Large intestine (tissue), 3 donors: ENCODE results near the gene HNRNPA1. TPM values are rescaled to one million over a fixed set of nuclear protein-coding genes. Genes with fewer than 3 reads are reported as not detected.

Source experiments
- DNase-seq, 2 donors: peaks; one replicate each; pipeline versions ENCODE4 v3.0.0 to v3.0.0-alpha.2; 2013
- H3K27ac ChIP-seq: one replicate; pipeline ENCODE4 v1.5.1; 2013; ENCODE audit warnings: low read length
- H3K27me3 ChIP-seq: 2 replicates; pipeline ENCODE4 v1.6.1; 2013; ENCODE audit warnings: low read length; ENCODE audit not compliant: control insufficient read depth, insufficient read depth
- H3K36me3 ChIP-seq: 2 replicates; pipeline ENCODE4 v1.6.1; 2013; ENCODE audit warnings: low read length; ENCODE audit not compliant: control insufficient read depth, insufficient read depth
- H3K4me1 ChIP-seq: one replicate; pipeline ENCODE4 v1.6.1; 2013; ENCODE audit warnings: low read length; ENCODE audit not compliant: control insufficient read depth, insufficient read depth
- H3K4me3 ChIP-seq: one replicate; pipeline ENCODE4 v1.5.1; 2013; ENCODE audit warnings: low read length
- H3K9me3 ChIP-seq: one replicate; pipeline ENCODE4 v1.6.1; 2013; ENCODE audit warnings: mild to moderate bottlenecking, low read depth, low read length, moderate library complexity; ENCODE audit not compliant: control insufficient read depth
- WGBS: methylation state at CpG from one replicate; pipeline ENCODE4 v1.1.5; 2013; ENCODE audit warnings: low lambda C conversion rate; ENCODE audit not compliant: insufficient coverage; 5-methylcytosine and 5-hydroxymethylcytosine counted together
- polyA plus RNA-seq: library from polyadenylated mRNA; unstranded; fragments of 120-200 nt; gene quantifications from one replicate; pipeline ENCODE4 v1.2.1, GENCODE V29; 2013

HNRNPA1 gene
- polyA plus RNA-seq, 1 donor: 2,413 TPM

GRCh38 chr12:54298904-54299303, 18.4 kb downstream of the HNRNPA1 start:
- no peaks in the 10 kb centered on the region for H3K9me3 ChIP-seq
- WGBS: no CpG with 5 or more reads among the region's 5 CpGs
- H3K4me1 ChIP-seq: peaks cover 43% of the 10 kb centered on the region
- H3K36me3 ChIP-seq: no peaks in the 10 kb centered on the region
- H3K4me3 ChIP-seq: no peak overlapping the region
- no peak for DNase-seq
- H3K27me3 ChIP-seq: peaks cover 20% of the 10 kb centered on the region
- H3K27ac ChIP-seq: no peak overlapping the region

GRCh38 chr12:54299515-54300224, 19.1 kb downstream of the HNRNPA1 start:
- 60% methylated on average over 2 of the region's 8 CpGs for WGBS
- H3K27me3 ChIP-seq: peaks cover 20% of the 10 kb centered on the region
- H3K36me3 ChIP-seq: no peaks in the 10 kb centered on the region
- H3K27ac ChIP-seq: no peak overlapping the region
- DNase-seq: no peak
- H3K4me3 ChIP-seq: no peak overlapping the region
- peaks cover 41% of the 10 kb centered on the region for H3K4me1 ChIP-seq
- H3K9me3 ChIP-seq: no peaks in the 10 kb centered on the region

DNA sequence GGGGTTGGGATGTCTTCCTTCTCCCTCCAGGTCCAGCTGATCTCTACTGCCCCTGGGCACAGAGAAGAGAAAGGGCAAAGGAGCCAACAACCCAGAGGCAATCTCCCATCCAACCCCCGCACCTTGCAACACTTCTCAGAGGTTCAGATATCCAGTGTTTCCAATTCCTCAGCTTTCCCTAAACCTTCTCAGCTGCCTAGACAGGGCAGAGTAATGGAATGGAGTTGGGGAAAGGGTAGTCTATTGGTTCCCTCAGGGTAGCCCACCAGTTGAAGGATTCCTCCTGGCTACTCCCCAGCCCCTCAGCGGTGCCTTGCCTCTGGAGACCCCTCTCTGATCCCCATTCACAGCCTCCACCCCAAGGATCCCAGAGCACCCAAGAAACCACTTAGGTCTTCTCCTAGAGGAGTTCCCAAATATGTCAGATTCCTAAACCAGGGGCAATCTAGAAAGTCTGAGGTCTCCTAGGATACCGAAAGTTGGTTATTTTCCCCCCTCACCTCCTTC, 19.8 kb downstream of the HNRNPA1 start:
- WGBS: 17% methylated on average over 1 of the region's 3 CpGs
- Histone ChIP-seq H3K4me1 (peaks cover 35% of the 10 kb centered on the region), H3K4me3 (peak overlapping the region; percentile 30), H3K27me3 (peaks cover 20% of the 10 kb centered on the region), H3K27ac (no peak overlapping the region), H3K9me3 (no peaks in the 10 kb centered on the region), H3K36me3 (no peaks in the 10 kb centered on the region)
- DNase-seq: no peak

DNA sequence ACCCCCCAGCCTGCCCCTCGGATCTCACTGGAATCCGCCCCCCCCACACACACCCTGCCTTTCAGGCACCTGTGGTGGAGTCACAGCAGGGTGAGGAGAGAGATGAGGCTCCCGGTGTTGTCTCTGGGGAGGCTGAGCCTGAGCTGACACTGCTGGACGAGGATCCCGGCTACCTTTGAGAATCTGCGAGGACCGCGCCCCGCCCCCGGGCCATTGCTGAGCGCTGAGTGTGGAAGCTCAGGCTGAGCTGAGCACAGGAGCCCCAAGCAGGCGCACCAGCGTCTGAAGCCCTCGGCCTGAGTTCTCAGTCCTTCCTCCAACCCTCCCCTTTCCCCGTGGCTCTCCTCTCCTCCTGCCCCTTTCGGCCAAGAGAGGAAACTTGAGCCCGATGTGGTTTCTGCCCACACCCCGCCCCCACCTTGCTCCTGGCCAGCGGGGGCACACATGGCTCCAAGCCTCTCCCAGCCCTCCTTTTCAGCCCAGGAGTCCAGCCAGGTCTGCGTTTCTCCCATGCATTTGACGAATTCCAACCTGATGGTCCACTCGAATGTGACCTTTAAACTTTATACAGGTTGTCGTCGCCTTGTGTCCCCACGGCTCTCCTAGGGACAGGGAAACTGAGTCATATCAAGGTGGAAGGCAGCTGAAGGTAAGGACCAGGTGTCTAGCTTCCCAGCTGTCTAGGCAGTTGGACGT, 20.4 kb downstream of the HNRNPA1 start, which contains the start of gene NFE2:
NFE2 (minus strand) TSS at position 284 of the 696 bp plus-strand sequence. CDS start 5,767 bp downstream, outside the sequence.
- DNase-seq: peak; percentile 28 to 50
- no peaks in the 10 kb centered on the region for H3K9me3 ChIP-seq
- peaks cover 31% of the 10 kb centered on the region for H3K4me1 ChIP-seq
- no peaks in the 10 kb centered on the region for H3K36me3 ChIP-seq
- WGBS: 0% methylated on average over 1 of the region's 26 CpGs
- peaks cover 20% of the 10 kb centered on the region for H3K27me3 ChIP-seq
- H3K4me3 ChIP-seq: peak within 1 kb of the TSS; percentile 30
- no peak within 1 kb of the TSS for H3K27ac ChIP-seq

GRCh38 chr12:54301428-54302048, 21.0 kb downstream of the HNRNPA1 start:
- Histone ChIP-seq H3K9me3 (no peaks in the 10 kb centered on the region), H3K4me1 (peaks cover 25% of the 10 kb centered on the region), H3K4me3 (no peak overlapping the region), H3K27me3 (peaks cover 20% of the 10 kb centered on the region), H3K36me3 (no peaks in the 10 kb centered on the region), H3K27ac (no peak overlapping the region)
- DNase-seq: peak in 1 of 2 donors; percentile 9
- no CpG with 5 or more reads among the region's 1 CpG for WGBS

DNA sequence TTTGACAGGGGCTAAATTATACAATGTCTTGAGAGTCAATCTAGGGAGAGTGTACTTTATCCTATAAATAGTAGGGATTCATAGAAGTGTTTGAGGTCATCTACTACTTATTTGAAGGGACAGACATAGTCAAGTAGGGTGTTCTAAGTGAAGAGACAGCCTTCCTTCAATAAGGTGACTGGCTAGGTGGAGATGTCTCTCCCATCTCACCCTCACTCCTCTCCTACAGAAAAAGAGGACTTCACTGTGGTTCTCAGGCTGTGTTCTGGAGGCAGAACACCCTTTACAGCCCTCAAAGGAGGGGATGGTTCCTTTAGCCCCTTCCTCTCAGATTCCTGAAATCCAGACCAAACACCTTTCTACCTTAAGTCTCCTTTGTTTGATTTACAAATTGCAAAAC, 23.1 kb downstream of the HNRNPA1 start:
- H3K9me3 ChIP-seq: no peaks in the 10 kb centered on the region
- H3K27ac ChIP-seq: no peak overlapping the region
- no peak overlapping the region for H3K4me3 ChIP-seq
- no peaks in the 10 kb centered on the region for H3K36me3 ChIP-seq
- DNase-seq: no peak
- H3K27me3 ChIP-seq: peaks cover 20% of the 10 kb centered on the region
- H3K4me1 ChIP-seq: peaks cover 23% of the 10 kb centered on the region

DNA sequence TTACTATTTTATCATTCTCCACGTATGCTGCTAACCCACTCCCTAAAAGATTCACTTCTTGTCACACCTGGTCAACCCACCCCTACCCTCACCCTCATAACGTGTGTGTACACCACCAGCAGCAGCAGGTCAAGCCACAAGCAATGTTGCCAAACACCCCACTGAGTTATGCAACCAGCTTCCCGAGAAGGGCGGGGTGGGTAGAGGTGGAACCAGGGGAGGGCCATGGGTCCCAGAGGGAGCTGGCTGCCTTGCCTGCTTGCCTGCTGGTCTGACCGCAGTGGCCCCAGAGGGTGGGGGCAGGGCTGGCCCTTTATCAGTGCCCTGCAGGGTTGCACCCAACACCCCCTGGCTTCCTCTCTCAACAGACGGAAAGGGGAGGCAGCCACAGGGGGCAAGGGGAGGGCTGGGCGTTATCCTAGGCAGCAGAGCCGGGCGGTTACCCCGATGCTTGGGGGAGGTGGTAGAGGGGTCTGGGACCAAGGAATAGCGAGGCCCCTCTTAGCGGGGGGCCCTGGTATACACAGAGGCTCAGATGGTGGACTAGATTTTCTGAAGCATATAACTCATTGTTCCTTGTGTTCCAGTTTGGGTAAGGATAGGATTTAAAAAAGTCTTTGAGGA, 23.8 kb downstream of the HNRNPA1 start:
- DNase-seq: peak; percentile 78 to 85
- H3K27me3 ChIP-seq: peaks cover 17% of the 10 kb centered on the region
- no peaks in the 10 kb centered on the region for H3K9me3 ChIP-seq
- H3K36me3 ChIP-seq: no peaks in the 10 kb centered on the region
- no peak overlapping the region for H3K4me3 ChIP-seq
- H3K4me1 ChIP-seq: peaks cover 23% of the 10 kb centered on the region
- H3K27ac ChIP-seq: no peak overlapping the region
- WGBS: no CpG with 5 or more reads among the region's 12 CpGs

- Histone ChIP-seq H3K27me3 (no peaks in the 10 kb centered on the region), H3K4me3 (no peak overlapping the region), H3K27ac (no peak overlapping the region), H3K9me3 (no peaks in the 10 kb centered on the region), H3K4me1 (peaks cover 9% of the 10 kb centered on the region), H3K36me3 (no peaks in the 10 kb centered on the region)
- peak; percentile 94 to 96 for DNase-seq
- no CpG with 5 or more reads among the region's 8 CpGs for WGBS
Observed at GRCh38 chr12:54306925-54307741, 26.6 kb downstream of the HNRNPA1 start.

GRCh38 chr12:54311051-54311450, 30.5 kb downstream of the HNRNPA1 start:
- H3K4me3 ChIP-seq: no peak overlapping the region
- no peak overlapping the region for H3K27ac ChIP-seq
- no peaks in the 10 kb centered on the region for H3K9me3 ChIP-seq
- WGBS: no CpG with 5 or more reads among the region's 2 CpGs
- H3K36me3 ChIP-seq: no peaks in the 10 kb centered on the region
- no peaks in the 10 kb centered on the region for H3K4me1 ChIP-seq
- H3K27me3 ChIP-seq: no peaks in the 10 kb centered on the region
- DNase-seq: no peak
